ENCODE data around the gene ANAPC5. TPM values are rescaled to one million over a fixed set of nuclear protein-coding genes. Genes with fewer than 3 reads are reported as not detected.

Gene ANAPC5
- polyA plus RNA-seq, 3 donors = 67.3 to 161 (median 114) TPM

DNA sequence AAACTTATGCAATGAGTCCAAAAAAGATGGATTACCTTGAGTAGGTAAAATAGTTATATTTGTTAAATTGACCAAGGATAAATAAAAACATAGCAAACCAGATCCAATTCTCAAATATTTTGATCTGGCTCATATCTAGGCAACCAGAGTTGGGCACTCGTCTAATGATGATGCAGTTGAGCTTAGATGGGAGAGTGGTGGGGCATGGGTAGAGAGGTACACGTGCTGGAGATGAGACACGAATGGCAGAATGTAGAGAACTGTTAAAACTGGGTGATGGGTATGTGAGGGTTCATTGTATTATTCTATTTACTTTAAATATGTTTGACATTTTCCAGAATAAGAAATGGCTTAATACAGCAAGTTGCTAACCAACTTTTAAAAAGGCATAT lies 40.1 kb upstream of the ANAPC5 start:
- Mint-ChIP-seq H3K9me3 (peaks cover 0 to 3% (median 0%) of the 10 kb centered on the region in 7 donors), H3K4me1 (peaks cover 23% of the 10 kb centered on the region), H3K36me3 (no peaks in the 10 kb centered on the region), H3K27me3 (ENCODE audit: low read depth in 3 of 3) (peaks cover 0 to 1% (median 0%) of the 10 kb centered on the region in 3 donors), H3K4me3 (no peak overlapping the region), H3K27ac (peak overlapping the region in 3 of 7 donors; percentile 78 to 89 (median 82))
- intact Hi-C loops (cut with micrococcal nuclease) = loop anchor here in 1 of 2 donors (10.0 kb wide), 2 partner anchors 48 to 72 kb away; no protein-coding TSS in a partner anchor
- Histone ChIP-seq H3K4me1 (ENCODE audit: control insufficient read depth in 1 of 2, insufficient read depth in 2 of 2, low read length in 2 of 2) (peaks cover 19 to 24% of the 10 kb centered on the region in 2 donors), H3K27me3 (ENCODE audit: control insufficient read depth in 2 of 2, insufficient read depth in 2 of 2, low read length in 2 of 2) (no peaks in the 10 kb centered on the region), H3K9ac (ENCODE audit: insufficient read depth, low read length, poor library complexity, severe bottlenecking) (no peak overlapping the region), H2AFZ (ENCODE audit: insufficient read depth, low read depth, low read length, poor library complexity, severe bottlenecking) (no peak overlapping the region), H3K27ac (ENCODE audit: low read depth in 1 of 2, low read length in 2 of 2) (peak overlapping the region in 1 of 2 donors; percentile 85), H3K4me2 (replicated peaks; ENCODE audit: extremely low read depth, low read length, poor library complexity, severe bottlenecking) (peak overlapping the region; percentile 72), H4K20me1 (ENCODE audit: insufficient read depth, low read length) (no peaks in the 10 kb centered on the region), H3K4me3 (replicated peaks in 1 of 3; ENCODE audit: low read depth in 2 of 3, low read length in 3 of 3) (peak overlapping the region in 1 of 3 experiments; percentile 71), H3K36me3 (replicated peaks in 1 of 2; ENCODE audit: control insufficient read depth in 1 of 2, insufficient read depth in 2 of 2, low read length in 2 of 2) (no peaks in the 10 kb centered on the region), H3K9me3 (replicated peaks in 1 of 2; ENCODE audit: control insufficient read depth in 1 of 2, insufficient read depth in 1 of 2, low read length in 2 of 2) (no peaks in the 10 kb centered on the region), H3K79me2 (ENCODE audit: insufficient read depth, low read length) (no peaks in the 10 kb centered on the region)
- WGBS (ENCODE audit: insufficient coverage) = no CpG with 5 or more reads among the region's 3 CpGs
- TF ChIP-seq, protein P1, sequence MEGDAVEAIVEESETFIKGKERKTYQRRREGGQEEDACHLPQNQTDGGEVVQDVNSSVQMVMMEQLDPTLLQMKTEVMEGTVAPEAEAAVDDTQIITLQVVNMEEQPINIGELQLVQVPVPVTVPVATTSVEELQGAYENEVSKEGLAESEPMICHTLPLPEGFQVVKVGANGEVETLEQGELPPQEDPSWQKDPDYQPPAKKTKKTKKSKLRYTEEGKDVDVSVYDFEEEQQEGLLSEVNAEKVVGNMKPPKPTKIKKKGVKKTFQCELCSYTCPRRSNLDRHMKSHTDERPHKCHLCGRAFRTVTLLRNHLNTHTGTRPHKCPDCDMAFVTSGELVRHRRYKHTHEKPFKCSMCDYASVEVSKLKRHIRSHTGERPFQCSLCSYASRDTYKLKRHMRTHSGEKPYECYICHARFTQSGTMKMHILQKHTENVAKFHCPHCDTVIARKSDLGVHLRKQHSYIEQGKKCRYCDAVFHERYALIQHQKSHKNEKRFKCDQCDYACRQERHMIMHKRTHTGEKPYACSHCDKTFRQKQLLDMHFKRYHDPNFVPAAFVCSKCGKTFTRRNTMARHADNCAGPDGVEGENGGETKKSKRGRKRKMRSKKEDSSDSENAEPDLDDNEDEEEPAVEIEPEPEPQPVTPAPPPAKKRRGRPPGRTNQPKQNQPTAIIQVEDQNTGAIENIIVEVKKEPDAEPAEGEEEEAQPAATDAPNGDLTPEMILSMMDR (IDR thresholded peaks at IDR 0.05) = no peak
- no peak for DNase-seq

DNA sequence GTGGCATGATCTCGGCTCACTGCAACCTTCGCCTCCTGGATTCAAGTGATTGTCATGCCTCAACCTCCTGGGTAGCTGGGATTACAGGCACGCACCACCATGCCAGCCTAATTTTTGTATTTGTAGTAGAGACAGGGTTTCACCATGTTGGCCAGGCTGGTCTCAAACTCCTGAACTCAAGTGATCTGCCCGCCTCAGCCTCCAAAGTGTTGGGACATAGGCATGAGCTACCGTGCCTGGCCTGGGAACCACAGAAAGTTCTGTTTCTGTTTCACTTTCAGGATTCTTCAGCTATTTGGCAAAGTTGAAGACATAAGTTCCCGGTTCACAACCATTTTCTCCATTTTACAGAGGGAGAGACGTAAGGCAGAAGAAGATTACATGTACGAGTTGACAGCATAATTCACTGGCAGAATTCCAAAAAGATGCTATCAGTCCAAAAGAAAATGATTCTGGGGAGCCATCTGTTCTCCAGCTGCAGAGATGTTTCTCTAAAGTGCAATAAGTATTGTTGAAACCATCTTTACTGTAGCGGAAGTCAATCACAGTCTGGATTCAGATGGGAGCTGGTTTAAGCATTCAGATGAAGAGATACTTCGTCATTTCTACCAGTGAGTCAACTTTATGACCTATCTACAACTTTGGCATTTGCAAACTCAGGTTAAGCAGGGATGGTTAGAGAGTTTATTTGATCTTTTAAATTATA lies 39.6 kb upstream of the ANAPC5 start:
- Histone ChIP-seq H3K4me3 (replicated peaks in 1 of 3; ENCODE audit: low read depth in 2 of 3, low read length in 3 of 3) (peak overlapping the region; percentile 5 to 71 (median 47)), H3K27ac (ENCODE audit: low read depth in 1 of 2, low read length in 2 of 2) (peak overlapping the region; percentile 66 to 85), H3K36me3 (replicated peaks in 1 of 2; ENCODE audit: control insufficient read depth in 1 of 2, insufficient read depth in 2 of 2, low read length in 2 of 2) (no peaks in the 10 kb centered on the region), H3K4me2 (replicated peaks; ENCODE audit: extremely low read depth, low read length, poor library complexity, severe bottlenecking) (peak overlapping the region; percentile 72), H3K79me2 (ENCODE audit: insufficient read depth, low read length) (no peaks in the 10 kb centered on the region), H2AFZ (ENCODE audit: insufficient read depth, low read depth, low read length, poor library complexity, severe bottlenecking) (peak overlapping the region; percentile 73), H3K9me3 (replicated peaks in 1 of 2; ENCODE audit: control insufficient read depth in 1 of 2, insufficient read depth in 1 of 2, low read length in 2 of 2) (no peaks in the 10 kb centered on the region), H3K27me3 (ENCODE audit: control insufficient read depth in 2 of 2, insufficient read depth in 2 of 2, low read length in 2 of 2) (no peaks in the 10 kb centered on the region), H4K20me1 (ENCODE audit: insufficient read depth, low read length) (no peaks in the 10 kb centered on the region), H3K9ac (ENCODE audit: insufficient read depth, low read length, poor library complexity, severe bottlenecking) (no peak overlapping the region), H3K4me1 (ENCODE audit: control insufficient read depth in 1 of 2, insufficient read depth in 2 of 2, low read length in 2 of 2) (peaks cover 19 to 24% of the 10 kb centered on the region in 2 donors)
- Mint-ChIP-seq H3K27me3 (ENCODE audit: low read depth in 3 of 3) (peaks cover 0 to 1% (median 0%) of the 10 kb centered on the region in 3 donors), H3K27ac (peak overlapping the region; percentile 78 to 92 (median 89)), H3K9me3 (peaks cover 0 to 3% (median 0%) of the 10 kb centered on the region in 7 donors), H3K4me3 (peak overlapping the region; percentile 54 to 72), H3K36me3 (no peaks in the 10 kb centered on the region), H3K4me1 (peaks cover 23% of the 10 kb centered on the region)
- TF ChIP-seq, protein P1 (IDR thresholded peaks at IDR 0.05) = no peak
- intact Hi-C loops (cut with micrococcal nuclease) = loop anchor here in 1 of 2 donors (10.0 kb wide), 2 partner anchors 47 to 73 kb away; no protein-coding TSS in a partner anchor
- WGBS (ENCODE audit: insufficient coverage) = 58% methylated on average over 5 of the region's 10 CpGs
- peak; percentile 67 to 75 (median 74) for DNase-seq
